GM18511 (cell line): ENCODE measurements around the gene TXNRD1.
"Not testable (repeated sequence)": the region's sequence is repeated elsewhere in the genome, so short reads cannot be mapped to it uniquely, and the experiment has no call there.

ENCODE experiments used
- ATAC-seq: cut with Tn5 transposase; IDR thresholded peaks from one replicate; pipeline ENCODE4 v1.9.1; 2021; ENCODE audit warnings: mild to moderate bottlenecking, moderate library complexity; ENCODE audit not compliant: unreplicated experiment

Gene TXNRD1

GRCh38 chr12:104319918-104320626, 104.5 kb downstream of the TXNRD1 start:
- ATAC-seq, result no peak

DNA sequence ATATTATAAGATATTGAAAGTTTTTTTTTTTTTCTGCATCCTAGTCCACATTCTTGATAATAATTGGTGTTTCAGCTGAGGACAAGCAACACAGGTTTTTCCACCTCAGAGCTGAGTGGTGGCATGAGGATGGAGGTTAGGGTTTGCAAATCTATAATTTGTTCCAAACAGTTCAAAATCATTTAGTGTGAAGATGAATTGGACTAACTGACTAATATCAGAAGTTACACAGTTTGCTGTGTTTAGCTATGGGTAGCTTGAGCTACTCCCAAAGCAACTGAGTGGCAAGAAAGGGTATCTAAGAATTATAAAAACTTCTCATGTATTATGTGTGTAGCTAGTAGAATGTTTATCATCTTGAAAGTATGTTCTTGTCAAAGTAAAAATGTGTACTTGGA, 105.0 kb downstream of the TXNRD1 start:
- no peak for ATAC-seq

DNA sequence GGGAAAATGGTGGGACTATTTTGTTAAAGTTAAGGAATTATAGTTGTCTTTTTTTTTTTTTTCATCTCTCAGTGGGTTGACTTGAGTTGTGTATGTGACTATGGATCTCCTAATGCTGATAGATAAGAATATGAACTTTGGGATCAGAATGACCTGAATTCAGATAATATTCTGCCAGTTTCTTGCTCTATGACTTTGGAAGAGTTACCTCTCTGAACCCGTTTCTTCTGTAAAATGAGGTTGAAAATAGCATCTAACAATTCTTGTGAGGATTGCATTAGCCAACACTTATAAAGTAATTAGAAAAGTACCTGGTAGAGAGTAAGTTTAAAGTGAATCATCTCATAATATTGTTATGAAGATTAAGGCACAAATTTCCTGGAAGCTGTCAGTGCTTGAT, 106.4 kb downstream of the TXNRD1 start:
- no peak for ATAC-seq

GRCh38 chr12:104322533-104322932, 107.0 kb downstream of the TXNRD1 start:
- not testable (repeated sequence) for ATAC-seq

- no peak for ATAC-seq
Measured at GRCh38 chr12:104323899-104324298, 108.3 kb downstream of the TXNRD1 start.

DNA sequence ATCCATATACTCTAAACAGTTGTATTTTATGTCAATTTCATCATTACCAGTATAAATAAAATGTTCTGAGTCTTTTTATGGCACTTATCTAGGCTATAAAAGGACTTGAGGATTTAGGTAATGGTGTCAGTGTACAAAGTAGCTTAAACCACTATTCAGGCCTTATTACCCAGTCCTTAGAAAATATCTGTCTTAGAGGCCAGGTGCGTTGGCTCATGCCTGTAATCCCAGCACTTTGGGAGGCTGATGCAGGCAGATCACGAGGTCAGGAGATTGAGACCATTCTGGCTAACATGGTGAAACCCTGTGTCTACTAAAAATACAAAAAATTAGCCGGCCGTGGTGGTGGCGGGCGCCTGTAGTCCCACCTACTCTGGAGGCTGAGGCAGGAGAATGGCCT, 112.7 kb downstream of the TXNRD1 start:
- not testable (repeated sequence) for ATAC-seq

DNA sequence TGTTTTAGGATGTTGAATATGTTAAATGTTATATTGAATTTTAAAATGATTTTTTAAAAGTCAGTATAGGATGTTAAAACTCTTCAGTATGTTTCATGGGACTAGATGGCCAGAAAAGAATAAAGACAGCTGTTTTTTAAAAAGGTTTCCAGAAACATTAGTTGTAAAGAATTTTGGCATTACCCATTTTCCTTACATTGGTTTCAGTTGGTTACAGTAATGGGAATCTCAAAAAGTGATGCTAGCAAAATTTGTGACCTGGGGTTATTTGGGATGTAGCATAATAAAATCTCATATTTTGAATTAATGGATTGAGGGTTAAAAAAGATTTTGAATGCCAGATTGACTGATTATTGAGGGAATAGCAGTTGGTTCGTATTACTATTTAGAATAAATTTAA, 113.2 kb downstream of the TXNRD1 start:
- ATAC-seq, result no peak

DNA sequence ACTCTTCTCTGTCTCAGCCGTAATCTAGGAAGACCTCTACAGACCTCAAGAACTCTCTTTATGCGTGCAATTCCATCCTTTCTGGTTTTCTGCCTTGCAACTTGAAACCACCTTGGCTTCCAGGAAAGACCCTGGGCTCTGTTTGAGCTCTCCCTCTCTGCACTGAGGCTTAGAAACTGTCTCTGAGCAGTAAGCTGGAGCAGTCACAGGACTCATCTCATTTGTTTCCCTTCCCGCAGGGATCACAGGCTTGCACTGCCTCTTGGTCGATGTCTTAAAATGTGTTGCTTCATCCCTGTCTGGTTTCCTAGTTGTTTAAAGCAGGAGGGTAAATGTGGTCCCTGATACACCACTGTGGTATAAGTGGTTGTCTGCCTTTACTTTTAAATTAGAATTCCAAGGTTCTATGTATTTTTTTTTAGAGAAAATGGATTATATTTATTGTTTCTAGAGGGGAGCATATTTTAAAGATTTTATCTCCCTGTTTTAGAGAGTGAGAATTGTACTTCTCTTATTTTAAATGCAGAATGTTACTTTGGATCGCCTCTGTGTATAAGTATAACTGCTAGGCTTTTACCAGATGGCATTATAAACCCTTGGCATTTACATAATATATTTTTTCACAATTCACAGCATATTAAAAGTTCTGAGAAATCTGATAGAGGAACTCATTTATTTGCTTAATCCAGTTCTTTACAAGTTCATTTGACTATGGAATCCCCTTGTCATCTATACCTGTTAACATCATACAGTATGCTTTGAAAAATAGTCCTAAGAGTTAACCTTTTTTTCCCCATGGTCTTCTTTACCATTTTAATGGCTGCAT, 114.3 kb downstream of the TXNRD1 start:
- no peak for ATAC-seq

GRCh38 chr12:104331376-104331775, 115.8 kb downstream of the TXNRD1 start:
- ATAC-seq, result no peak

DNA sequence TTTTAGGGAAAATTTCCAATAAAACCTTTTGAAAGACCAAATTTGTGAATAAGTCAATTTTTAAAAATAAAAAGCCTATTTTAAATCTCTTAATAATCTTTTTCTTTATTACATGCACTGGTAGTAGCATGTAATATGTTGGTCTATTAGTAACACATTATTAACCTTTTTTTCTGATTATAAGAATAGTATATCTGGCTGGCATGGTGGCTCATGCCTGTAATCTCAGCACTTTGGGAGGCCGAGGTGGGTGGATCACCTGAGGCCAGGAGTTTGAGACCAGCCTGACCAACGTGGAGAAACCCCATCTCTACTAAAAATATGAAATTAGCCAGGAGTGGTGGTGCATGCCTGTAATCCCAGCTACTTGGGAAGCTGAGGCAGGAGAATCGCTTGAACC, 116.7 kb downstream of the TXNRD1 start:
- not testable (repeated sequence) for ATAC-seq

GRCh38 chr12:104333692-104334255, 118.2 kb downstream of the TXNRD1 start:
- no peak for ATAC-seq

DNA sequence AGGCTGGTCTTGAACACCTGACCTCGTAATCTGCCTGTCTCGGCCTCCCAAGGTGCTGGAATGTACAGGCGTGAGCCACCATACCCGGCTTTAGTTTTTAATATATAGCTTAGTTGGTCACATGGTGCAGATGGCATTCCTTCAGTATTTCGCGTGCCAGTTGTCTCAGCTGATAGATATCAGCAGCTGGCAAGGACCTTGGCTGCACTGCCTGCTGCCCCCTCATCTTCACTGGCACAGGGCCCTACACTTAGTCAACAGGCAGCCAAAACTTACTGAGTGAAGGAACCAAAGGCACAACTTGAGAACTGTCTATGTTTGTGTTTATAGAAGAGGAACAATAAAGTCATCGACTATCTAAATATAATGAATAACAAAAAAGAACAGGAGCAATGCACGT, 119.0 kb downstream of the TXNRD1 start:
- no peak for ATAC-seq

DNA sequence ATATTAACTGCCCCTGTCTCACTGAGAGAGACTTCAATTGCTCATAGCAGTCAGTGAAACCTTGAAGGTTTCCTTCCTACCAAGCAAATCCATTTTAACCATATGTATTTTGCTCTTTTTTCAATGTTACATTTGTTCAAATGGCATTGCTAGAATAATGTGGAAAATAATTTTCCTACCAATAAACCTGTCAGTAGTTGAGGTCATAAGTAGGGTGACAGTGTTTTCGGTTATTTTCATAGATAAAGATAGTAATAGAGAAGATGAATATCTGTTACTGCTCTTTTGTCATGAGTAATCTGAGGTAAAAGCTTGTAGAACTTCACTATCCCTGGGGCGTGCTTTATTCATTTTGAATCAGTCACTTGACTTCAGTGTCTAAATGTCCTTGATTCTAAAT, 120.5 kb downstream of the TXNRD1 start:
- ATAC-seq, result no peak

GRCh38 chr12:104337030-104337558, 121.5 kb downstream of the TXNRD1 start:
- ATAC-seq, result no peak

DNA sequence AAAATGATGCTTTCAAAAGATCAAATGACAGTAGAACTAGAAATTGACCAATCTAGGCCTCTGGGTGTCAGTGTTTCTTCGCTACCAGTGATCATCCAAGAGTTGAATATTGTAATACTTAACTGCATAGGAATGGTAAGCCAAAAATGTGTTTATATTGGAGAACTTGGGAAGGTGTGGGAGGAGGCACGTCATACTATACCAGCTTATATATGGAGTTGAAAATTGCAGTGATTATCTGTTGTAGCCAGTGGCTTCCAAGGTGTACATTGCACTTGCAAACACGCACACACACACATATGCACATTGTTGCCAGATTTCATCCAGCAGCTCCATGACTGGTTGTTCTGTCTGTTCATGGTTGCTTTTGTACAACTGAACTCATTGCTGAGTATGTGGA, 124.1 kb downstream of the TXNRD1 start:
- no peak for ATAC-seq

- ATAC-seq, result no peak
Measured at GRCh38 chr12:104340177-104340576, 124.6 kb downstream of the TXNRD1 start.

DNA sequence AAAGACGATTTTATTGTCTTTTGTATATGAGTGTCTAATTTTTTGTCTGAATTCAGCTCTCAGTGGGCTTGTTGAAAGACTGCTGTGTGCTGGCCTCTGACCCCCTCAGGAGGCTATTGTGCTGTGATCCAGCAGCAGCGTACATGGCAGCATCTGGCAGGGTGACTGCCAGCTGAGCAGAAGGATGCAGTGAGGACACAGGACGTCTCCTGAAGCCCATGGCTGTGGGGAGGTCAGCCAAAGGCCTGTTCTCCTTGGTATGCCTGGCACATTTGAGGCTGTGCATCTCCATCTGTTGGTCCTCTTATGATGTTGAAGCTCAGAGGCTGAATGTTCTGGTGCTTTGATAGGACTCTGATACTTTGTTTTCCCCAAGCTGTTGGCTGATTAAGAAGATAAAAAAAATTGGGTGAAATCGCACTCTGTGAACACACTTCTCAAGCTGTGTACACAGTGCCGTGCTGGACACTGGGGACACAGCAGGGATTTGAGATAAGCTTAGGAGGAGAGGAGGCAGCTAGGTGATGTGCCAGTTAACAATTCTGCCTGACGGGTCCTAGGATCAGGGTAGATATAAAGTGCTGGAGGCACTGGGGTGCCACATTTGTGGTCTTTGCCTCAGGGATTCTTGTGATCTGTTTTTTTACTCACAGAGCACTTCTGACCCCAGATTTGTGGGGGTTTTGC, 125.5 kb downstream of the TXNRD1 start:
- no peak for ATAC-seq

DNA sequence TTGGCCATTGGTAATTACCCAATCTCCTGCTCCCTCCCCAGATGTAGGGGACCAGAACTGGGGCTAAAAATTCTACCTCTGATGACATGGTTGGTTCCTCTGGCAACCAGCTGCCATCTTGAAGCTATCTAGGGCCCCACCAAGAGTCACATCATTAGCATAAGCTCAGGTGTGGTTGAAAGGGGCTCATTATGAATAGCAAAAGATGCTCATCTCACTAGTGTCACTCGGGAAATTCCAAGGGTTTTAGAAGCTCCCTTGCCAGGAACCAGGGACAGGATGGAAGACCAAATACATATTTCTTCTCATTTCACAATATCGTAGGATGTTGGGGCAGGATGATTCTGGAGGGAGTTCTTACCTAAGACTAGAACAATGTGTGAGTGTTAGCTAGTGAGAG, 126.6 kb downstream of the TXNRD1 start:
- ATAC-seq, result no peak

GRCh38 chr12:104342635-104343249, 127.2 kb downstream of the TXNRD1 start:
- ATAC-seq, result no peak

DNA sequence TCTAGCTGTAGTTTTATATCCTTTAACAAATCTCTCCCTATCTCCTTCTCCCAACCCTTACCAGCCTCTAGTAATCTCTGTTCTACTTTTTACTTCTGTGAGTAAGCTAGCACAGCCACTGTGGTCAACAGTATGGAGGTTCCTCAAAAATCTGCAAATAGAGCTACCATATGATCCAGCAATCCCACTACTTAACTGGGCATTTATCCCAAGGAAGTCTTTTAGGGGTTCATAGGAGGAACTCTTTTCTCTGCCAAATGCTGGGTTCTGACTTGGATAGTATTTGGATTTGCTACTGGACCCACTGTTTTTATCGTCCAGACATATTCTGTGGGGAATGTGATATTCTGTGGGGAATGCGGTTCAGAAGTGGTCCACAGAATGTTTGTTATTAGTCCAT, 129.1 kb downstream of the TXNRD1 start:
- no peak for ATAC-seq
